ENCODE data around the gene HOXC10.

Gene HOXC10

DNA sequence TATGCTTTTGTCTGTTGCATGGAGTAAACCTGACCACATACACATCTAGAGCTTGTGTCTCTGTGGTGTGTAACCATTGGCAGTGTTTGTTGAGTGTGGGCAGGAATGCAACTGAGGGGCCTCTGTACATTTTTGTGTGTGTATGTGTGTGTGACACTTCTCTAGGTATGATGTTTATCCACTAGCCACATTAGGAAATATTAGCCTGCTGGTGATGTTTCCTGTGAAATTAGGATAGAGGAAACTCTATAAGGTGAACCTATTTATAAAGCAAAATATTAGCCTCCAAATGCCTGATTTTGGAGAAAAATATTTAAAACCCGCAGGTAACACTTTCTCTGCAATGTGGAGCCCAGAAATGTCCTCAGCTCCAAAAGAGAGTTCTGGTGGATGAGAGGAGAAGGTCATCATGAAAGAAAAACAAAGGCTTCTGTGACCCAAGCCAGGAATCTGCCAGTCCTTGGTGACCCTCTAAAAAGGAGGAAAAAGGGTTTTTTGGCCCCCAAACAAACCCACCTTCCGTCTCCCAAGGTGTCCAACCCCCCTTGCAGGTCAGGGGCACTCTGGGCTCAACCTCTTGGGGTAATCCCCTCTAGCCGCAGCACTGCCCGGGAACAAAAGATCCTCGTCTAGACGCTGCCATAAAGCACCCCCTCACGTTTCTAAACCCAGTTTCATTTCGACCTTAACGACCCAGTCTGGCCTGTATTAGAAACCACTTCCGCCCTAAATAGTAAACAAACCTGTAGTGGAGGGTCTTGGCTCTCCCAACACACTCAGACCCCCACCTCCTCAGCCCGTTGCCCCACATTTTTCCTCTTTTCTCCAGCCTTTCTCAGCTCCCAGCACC lies 7.1 kb upstream of the HOXC10 start:
- no peak for DNase-seq

DNA sequence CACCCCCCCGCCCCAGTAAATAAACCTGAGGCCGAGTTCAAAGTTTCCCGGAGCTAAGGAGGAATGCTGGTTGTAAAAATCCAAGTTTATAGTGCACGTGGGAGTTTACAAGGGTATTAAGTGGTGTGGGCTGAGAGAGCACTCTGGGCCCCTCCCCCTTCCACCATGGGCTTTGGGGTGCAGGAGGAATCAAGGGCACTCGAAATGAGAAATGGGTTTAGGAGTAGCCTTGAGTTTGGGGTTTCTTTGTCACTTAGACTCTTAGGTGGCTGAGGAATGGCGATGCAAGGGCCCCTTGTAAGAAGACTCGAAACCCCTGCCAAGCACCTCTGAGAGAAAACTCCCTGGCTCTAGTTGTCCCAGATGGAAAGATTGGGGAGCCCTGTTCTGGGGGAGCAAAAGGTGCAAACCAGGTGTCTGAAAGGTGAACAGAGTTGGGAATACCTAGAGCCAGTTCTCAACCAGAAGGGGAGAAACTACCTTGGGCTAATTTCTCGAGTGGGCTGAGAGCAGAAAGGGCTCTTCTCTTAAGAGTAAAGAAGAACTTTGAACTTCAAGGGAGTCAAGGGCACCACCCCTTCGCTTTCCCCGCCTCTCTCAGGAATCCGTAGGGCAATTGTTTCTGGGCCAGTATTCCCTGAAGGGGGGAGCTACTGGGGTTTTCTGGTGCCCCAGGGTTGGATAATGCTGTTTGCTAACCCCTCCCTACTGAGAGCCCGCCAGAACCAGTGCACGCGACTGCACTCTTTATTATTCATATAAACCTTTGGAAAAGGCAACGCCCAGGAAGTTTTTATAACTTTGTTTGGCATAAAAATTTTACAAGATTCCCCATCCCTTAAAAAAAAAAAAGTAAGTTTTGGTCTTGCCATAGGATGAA lies 6.2 kb upstream of the HOXC10 start:
- DNase-seq: no peak

DNA sequence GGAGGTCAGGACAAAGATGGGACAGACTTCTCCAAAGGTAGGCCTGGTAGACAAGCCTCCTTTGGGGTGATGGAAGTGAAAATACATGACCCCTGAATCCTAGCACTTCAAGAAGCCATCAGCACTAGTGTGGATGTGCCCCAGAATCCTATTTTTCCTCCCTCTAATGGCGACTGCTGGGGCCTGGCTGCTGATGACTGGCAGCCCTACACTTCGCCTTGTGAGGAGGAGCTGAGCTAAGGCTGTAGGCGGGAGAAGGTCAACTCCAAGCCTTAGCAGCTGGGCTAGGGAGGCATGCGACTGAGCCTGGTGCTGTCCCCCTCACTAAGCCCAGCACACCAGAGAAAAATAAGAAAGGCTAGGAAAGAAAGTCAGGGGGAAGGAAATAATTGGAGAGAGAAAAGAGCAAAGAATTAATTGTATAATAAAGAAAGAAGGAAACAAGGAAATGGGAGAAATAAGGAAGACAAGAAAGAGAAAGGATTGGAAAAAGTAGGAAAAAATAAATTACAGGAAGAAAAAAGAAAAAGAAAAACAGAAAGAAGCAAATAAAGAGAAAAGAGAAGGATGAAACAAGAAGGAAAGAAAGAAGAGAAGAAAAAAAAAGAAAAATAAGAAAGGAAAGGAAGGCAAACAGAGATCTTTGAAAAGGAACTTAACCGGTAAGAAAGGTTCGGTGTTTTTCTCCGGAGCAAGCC lies 4.7 kb upstream of the HOXC10 start:
- DNase-seq: no peak

DNA sequence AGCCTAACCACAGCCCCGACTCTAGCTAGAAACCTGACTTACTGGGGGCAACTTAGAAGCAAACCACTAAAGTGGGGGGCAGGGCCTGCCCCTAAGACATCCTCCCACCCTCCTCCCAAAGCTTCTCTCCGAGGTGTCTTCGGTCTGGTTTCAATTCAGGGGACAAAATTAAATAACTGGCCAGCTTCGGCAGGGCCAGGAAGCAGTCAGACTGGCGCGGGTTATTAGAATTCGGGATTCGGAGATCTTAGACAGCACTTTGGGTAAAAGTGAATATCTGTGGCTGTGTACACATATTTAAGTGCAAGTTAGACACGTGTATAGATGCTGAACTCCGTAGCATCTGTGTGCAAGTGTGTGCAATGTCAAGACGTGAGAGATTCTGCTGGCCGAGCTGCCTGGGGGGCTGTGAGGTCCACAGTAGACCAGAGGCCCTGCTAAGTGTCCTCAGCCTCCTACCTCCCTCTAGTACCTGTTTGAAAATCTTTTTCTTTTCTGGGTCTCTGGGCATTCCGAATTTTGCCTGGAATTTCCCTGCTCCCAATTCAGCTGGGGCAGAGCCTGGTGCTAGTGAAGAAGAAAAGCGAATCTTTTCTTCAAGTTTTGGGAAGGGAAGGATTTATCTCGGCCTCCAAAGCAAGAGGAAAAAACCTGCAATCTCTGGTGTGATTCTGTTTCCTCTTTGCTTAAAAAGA lies 4.0 kb upstream of the HOXC10 start:
- no peak for DNase-seq

DNA sequence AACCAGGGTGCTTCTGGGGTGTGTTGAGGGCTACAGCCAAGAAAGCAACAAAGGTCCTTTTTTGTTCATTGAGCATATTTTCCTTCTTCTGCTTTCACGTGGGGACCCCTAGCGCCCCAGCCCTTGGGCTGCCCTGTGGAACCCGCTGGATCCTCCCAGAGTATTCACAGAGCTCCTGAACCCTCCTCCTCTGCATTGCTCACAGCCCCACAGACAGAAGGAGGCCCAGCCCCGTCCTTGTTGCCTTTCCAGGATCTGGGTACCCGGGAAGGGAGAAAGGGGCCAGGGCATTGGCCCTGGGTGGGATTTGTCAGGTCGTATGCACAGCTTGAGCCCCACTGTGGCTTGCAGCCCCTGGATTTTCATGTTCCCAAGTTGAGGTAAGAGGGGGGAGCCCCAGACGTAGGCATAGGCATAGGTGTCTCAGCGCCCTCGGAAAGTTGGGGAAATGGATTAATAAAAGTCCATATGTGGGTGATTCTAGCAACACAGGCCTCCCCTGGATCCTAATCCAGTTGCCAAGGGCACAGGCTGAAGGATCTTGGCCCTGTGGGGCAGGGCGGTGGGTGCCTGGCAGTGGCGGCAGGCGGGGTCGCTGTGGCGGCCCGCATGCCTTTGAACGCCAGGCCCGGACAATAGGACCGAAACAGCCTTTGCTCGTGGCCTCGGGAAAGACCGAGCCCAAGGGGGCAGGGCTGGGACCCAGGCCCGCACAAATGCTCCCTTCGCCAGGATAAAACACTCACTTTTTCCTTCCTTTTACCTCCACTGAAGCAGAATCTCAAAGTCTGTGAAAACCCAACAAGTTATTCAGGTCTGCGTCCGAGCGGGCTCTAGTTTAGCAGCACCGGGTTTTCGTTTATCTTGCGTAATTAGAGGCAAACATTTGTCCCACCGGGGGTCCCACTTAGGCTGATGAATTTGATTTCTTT lies 3.0 kb upstream of the HOXC10 start:
- DNase-seq: no peak

DNA sequence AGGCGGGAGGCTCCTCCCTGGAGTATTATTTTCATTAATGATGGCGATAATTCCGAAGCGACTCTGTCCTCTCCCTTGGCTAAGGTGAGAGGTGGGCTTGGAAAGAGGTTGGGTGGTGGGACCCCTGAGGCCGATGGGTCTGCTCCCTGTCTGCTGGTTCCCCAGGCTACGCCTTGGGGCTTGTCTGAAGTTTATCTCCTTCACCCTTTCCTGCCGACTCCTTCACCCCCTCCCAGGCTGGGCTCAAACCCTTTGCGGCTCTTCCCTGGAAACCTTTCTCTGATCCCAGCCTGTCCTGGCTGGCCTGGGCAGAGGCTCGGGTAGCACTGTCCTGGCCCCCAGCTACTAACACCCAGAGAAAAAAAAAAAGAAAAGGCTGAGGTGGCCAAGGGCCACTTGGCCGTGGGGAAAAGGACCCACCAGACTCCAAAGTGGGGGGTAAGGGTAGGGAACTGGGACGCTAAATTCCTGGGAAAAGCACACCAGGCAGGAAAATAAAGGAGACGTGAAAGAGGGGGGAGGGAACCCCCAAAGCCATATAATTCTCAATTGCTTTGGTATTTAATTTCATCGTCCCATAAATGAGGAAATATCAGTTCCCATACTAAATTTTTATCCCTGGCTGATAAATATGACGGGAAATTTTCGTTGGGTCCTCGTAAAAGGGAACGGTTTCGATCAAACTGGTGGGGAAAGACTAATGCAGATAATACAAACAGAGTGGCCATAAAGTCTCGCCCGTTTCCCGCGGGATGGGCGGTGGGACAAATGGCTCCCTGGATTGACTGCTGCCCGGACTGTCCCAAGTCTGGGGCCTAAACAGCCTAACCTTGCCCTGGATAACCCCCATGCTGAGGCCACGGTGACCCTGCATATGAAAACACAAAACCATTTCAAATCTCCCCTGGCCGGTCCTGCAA lies 2.0 kb upstream of the HOXC10 start:
- DNase-seq: no peak

DNA sequence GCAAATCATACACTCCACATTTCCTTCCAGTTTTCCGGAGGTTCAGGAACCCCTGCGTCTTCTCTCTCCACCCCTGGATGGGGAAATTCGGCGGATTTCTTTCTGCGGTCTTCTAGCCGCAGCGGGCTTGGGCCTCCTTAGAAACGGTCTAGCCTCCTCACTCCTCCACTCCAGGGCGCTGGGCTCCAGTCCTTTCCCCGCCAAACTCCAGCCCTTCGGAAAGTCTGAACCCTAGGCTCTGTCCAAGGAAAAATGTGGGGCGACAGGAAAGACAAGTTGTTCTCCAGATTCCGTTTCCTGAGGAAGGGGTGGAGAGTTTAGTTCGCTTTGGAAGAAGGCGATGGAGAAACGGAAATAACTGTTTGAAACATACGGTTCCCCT lies 1.4 kb upstream of the HOXC10 start:
- no peak for DNase-seq

DNA sequence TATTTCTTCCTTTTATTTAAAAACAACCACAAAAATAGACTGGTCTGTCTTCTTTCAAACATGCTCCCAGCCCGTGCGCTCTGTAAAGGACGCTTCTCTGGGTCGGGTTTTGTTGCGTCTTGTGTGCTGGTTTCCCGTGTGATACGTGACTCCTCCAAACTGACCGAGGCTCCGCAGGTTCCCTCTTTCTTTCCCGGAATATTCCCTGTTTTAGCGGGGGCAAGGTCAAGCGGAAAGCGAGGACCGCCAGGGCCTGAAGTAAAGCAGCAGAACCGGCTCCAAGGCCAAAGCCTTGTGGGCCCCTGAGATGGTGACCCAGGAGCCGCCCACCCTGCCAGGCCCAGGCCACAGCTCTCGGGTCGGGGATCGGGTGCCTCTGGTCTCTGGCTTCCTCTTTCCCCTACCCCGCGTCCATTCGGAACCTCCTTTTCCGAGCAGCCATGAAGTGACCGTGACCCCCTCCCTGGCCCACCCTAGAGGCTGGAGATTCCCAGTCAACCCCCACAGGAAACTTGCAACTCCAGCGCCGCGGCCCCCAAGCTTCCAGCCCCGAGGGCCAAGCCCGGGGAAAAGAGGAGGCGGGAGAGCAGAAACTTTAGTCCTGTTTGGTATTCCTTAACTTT lies 885 bp upstream of the HOXC10 start:
- DNase-seq: no peak

DNA sequence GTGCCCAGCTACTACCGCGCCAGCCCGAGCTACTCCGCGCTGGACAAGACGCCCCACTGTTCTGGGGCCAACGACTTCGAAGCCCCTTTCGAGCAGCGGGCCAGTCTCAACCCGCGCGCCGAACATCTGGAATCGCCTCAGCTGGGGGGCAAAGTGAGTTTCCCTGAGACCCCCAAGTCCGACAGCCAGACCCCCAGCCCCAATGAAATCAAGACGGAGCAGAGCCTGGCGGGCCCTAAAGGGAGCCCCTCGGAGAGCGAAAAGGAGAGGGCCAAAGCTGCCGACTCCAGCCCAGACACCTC lies 697 bp downstream of the HOXC10 start:
- DNase-seq: no peak

DNA sequence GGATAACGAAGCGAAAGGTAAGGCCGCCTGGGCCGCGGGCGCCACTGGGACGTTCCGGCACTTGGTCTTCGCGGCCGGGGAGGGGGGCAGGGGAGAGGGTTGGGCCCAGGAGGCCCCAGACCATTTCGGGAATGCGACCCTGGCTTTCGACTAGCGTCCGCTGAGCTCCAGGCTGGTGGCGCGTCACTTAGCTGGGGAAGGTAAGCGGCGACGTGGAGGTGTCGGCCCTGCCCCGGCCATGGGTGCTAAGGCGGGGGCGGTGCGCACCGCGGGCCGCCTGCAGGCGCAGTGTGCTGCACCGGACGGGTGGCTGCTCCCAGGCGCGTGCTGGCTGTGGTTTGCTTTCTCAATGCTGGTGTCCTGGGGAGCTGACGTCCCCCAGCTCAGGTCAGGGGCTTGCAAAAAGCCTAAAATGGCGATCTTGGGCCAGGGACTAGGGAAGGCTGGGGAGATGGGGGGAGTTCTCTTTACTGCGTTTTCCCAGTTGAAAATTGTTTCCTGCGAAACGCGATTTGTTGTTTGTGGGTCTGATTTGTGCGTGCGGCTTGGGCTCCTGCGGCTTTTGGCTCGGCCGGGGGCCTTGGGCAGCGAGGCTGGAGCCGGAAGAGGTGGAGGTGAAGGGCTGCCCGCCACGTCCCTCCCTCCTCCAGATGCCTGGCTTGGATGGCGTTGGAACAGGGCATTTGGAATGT lies 1.2 kb downstream of the HOXC10 start:
- no peak for DNase-seq

DNA sequence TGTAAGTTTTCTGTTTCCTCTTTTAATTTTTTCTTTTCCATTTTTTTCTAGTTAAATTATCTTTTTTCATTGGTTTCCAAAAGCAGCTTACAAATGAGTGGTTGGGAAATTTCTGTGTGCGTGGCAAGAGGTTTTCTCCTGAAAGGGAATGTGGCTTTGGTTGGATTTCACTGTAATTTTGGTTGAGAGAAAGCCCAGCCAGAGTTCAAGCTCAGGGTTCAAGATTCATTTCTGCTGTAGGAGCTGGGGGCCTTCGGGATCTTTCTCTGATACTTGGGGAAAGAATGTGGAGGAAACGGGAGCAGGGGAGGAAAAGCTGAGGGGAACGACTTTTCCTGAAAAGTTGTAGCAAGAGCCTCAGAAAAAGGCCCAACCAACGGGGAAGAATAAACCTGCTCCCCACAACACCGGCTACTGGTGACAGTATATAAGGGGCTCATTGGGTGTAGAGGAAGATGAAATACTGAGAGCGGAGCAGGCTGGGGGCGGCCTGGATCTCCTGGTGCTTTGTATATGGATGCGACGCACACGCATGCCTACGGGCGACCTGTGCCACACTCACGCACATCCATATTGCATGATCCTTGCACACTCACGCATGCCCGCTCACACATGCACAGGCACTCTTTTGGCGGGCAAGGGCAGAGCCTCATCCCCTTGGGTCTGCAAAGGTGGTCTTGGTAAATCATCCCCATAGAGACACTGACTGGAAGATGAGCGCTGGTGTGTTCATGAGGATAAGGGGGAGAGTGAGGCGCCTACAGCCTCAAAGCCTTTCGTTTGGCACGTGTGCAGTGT lies 1.9 kb downstream of the HOXC10 start:
- no peak for DNase-seq

DNA sequence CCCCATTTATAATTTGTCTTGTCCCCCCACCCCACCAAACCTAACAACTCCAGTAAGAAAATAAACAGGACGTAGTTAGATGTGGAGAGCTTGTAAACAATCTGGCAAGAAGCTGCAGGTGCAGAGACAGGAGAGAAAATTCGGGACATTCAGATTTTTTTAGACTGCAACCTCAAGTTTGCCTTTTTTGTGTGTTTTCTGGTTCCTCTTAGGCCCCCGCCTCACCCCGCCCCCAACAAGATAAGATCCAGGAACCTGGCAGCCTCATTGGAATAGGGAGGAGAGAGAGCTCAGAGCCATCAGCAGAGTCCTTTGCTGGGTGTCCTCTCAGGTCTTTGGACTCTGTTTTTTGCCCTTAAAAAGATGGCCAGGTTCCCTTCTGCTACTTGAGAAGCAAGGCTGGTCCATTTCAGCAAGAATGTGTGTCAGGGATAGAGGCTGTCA lies 2.9 kb downstream of the HOXC10 start:
- no peak for DNase-seq

DNA sequence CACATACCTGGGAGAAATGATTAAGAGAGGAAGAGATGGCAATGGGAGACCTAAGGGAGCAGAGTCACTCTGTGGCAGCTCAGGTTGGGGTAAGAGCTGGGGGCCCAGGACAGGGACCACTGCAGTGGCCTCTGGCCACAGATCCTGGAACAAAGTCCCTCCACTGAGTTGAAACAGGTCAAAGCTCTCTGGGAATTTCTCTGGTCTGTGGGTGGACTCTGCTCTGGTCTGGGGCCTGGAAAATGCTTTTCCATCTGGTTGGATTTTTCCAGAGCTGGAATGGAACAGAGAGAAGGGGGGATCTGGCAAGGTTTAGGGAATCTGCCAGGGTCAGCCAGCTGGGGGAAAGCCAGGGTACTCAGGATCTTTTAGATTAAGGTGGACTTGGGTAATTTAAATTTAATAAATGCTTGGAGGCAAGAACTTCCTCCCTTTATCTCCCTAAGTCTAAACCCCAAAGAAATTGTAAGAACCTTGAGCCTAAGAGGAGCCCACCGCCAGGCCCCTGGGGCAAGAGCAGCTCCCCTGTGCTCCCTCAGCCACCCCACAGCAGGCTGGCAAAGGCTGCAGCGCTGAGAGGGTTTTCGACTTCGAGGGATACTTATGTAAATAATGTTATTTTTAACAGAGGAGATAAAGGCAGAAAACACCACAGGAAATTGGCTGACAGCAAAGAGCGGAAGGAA lies 3.7 kb downstream of the HOXC10 start:
- DNase-seq: no peak

DNA sequence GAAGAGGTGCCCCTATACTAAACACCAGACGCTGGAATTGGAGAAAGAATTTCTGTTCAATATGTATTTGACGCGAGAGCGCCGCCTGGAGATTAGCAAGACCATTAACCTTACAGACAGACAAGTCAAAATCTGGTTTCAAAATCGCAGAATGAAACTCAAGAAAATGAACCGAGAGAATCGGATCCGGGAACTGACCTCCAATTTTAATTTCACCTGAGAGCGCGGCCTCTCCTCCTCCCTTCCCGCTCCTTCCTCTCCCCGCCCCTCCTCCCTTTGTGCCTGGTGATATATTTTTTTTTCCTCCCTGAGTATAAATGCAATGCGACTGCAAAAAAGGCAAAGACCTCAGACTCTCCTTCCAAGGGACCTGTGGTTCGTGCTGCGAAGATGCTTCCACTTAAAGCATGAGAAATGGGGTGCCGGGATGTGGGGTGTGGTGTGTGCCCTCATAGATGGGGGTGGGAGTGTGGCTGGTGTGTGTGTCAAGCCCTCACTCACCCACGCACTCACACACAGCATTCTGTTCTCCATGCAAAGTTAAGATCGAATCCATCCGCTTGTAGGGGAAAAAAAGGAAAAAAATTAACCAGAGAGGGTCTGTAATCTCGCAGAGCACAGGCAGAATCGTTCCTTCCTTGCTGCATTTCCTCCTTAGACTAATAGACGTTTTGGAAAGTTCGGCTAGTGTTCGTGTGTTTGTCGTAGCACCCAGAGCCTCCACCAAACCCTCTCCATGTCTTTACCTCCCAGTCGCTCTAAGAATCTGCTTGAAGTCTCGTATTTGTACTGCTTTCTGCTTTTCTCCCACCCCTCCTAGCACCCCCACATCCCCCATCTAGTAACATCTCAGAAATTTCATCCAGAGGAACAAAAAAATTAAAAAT lies 4.5 kb downstream of the HOXC10 start:
- no peak for DNase-seq

DNA sequence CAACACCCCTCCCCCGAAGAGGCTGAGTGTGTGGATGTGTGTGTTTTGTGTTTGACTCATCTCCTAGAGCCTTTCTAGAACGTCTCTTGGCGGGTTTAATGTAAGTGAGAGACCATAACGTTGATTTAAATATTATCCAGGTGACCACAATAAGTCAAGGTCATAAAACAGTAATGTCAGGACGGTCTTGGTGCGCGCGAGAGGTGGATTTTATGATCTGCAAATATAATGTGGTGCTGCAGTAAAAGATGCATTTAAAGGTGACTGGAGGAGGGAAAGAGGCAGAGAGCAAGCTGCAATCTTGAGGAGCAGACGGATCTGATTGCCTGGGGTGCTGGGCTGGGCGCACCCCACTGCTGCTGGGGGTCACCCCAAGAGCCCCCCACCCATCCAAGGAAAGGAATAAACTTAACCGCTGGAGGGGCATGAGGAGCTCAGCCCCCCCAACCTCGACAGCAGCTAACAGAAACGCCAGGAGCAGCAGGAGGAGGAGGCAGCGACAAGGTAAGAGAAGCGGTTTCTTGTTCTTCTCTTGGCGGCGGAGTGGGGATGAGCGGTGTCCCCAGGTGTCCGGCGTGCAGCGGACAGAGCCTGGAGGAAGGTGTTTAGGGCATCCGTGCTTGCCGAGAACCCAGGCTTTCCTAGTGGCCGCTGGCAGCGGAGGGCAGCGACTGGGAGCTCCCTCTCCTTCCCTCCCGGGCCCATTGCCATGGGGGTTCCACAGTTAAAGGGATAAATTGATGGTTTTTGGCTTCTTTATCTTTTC lies 5.5 kb downstream of the HOXC10 start:
- DNase-seq: no peak

DNA sequence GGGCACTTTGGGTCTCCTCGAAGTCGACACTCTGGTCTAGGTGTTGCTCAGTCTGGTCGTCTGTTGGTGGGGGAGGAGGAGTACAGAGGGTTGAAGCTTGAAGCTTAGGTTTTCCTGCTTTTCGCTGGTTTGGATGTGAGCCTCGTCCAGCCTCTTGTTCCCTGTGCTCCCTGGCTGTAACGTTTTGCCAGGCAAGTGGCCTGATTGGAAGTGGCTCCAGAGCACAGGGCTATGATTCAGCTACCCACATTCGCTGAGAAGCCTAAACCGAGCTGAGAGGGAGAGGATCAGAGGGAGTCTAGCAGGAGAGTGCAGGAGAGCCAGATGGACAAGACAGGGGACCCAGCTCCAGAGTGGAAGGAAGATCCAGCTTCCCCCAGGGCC lies 6.1 kb downstream of the HOXC10 start:
- no peak for DNase-seq

Measured in central memory CD4-positive, alpha-beta T cell (primary cell).